Astrocyte of the hippocampus (primary cell): ENCODE measurements around the gene SAMM50.
A peak's percentile ranks its signal among the peaks of the same experiment; 100 is the strongest.

Source experiments
- DNase-seq: peaks from one replicate; pipeline ENCODE4 v3.0.0; 2011; ENCODE audit warnings: low read depth, low spot score

Gene SAMM50

DNA sequence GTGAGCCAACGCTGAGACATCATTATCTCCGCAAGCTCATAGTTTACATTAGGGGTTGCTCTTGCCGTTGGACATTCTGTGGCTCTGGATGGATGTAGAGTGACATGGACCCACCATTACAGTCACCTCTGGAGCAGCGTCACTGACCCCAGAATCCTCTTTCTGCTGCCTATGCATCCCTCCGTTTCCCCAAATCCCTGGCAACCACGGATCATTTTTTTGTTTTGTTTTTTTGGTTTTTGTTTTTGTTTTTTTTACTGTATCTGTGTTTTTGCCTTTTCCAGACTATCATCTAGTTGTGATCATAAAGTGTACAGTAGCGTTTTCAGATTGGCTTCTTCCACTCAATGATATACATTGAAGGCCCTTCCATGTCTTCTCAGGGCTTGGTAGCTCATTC, 72.8 kb downstream of the SAMM50 start:
- no peak for DNase-seq

DNA sequence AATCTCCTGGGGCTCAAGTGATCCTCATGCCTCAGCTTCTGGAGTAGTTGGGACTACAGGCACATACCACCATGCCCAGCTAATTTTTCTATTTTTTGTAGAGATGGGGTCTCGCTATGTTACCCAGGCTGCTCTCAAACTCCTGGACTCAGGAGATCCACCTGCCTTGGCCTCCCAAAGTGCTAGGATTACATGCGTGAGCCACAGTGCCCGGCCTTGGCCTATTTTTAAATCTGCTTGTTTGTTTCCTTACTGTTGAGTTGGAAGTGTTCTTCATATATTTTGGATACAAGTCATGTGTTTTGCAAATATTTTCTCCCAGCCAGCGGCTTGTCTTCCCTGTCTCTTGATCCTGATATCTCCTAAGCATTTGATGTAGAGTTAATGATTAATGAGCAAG, 73.8 kb downstream of the SAMM50 start:
- DNase-seq: no peak

DNA sequence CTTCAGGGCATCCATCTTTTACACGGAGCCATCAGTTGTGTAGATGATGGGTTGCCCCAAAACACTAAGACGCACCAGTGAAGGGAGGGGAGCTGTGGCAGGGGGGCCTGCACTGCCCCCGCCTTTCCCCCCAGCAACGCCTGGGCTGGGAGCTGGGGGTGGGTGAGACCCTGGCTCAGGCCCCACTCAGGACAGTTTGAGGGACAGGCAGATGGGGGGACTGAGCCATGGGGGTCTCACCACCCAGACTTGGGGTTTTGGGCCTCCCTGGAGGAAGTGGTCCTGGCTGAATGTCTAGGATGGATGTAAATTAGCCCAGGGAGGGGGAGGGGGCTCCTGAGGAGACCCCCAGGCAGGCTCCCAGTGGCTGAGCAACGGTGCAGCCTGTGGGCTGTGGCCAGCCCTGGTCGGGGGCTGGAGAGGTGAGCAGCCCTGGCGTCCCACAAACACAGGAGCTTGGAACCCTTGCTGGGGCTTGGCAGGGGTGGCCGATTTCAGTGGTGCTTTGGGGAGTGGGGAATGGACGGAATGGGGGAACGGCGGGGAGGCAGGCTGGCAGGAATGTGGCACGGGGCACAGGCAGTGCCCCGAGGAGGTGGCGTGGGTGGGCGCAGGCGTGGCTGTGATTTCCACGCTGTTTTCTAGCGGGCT, 74.9 kb downstream of the SAMM50 start:
- no peak for DNase-seq

DNA sequence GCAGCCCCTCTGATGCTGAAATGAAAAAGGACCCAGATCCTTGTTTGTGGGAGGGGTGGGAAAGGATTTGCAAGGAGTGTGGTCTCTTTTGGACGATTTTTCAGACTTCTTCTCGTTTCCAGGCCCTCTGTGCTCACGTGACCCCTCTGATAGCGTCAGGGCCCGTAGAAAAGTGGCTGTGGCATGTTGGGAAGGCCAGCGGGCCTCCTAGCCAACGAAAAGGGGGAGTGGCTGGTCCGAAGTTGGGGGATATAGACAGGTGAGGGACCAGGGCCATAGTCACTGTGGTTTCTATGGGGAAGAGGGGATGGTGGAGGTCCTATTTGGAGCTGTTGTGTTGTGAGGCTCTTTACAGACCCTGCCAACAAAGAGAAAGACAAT, 75.5 kb downstream of the SAMM50 start:
- DNase-seq: no peak

DNA sequence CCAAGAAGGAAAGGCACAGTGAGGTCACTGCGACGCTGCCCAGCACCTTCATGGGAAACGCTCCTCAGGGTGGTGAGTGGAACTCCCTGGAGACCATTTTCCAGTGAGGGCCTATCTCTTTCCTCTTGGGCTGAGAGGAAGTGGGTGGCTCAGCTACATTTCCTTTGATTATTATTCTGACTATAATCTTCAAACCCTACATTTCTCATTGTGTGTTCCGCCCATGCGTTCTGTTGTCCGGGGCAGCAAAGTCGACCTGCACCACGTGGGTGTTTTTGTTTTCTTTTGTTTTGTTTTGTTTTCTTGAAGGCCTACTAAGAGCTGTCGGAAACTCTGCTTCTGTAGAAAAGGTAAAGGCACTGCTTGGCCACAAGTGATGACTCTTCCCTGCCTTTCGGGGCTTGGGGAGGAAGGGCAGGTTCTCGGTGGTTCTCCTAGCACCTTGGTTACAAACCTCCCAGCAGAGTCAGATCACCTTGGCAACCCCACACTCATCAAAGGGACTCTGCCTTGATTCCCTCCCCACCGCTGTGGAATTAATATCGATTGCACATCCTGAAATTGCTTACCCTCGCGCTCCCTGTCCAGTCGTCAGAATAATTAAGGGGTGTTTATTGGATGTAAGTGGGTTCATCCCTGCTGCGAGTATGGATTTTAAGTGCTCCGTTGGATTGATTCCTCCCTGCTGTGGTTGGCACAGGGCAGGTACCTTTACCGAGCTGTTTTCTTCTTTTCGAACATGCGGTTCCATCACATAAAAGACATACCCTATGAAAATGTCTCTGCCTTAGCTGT, 76.1 kb downstream of the SAMM50 start:
- no peak for DNase-seq

DNA sequence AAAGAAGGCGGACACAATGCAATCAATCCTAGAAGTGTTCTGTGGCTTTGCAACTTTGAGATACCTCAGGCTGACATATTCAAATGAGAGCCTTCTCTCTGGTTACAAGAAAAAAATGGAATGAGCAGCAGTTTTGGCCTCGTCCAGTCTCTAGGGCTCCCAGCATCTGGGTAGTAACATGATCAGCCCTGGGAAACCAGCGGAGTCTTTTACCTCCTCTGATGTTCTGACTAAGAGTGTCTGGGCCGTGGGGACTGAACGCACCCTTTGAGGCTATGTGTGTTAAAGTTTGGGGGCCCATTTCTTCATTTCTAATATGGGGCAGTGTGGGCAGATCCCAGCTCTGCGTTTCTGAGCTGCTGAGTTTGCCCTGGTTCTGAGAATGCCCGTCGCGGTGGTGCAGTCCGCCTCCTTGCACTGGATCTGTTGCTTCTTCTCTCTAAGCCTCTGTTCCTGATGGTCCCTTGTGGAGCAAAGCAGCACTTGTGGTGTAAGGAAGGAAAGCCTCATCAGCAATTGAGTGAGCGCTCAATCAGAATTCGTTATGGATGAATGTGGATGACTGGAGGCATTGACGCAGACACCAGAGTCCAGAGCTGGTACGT, 77.0 kb downstream of the SAMM50 start:
- DNase-seq: peak; percentile 23

DNA sequence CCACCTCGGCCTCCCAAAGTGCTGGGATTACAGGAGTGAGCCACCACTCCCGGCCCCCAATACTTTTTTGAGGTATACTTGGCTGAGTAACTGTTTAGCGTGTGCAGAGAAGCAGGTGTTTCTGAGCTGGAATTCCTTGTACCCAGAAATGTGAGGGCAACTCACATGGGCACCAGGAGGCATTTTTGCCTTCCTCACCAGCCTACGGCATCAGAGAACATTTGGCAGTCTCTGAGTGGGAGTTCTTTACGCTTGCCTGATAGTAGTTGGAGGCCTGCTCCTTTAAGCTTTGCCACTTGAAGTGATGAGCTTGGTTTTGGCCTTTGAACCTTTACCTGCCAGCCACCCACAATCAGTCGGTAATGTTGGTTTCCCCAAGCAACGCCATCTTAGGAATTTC, 78.0 kb downstream of the SAMM50 start:
- no peak for DNase-seq

DNA sequence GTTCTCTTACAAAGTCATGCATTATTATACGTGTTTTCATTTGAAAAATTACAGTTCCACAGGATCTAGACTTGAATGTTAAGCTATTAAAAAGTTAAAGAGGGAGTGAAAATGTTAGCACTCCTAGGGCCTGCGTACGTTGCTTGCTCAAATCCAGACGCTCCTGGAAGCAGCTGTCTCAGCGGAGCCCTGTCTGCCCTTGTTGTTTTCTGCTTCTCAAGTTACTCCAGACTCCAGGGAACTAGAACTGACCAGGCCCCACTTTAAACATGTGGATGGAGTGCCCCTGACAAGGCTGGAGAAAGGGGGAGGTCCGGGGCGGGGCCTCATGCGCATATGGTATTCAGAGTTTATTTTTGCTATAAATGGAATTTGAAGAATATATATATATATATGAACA, 78.5 kb downstream of the SAMM50 start:
- DNase-seq: no peak

DNA sequence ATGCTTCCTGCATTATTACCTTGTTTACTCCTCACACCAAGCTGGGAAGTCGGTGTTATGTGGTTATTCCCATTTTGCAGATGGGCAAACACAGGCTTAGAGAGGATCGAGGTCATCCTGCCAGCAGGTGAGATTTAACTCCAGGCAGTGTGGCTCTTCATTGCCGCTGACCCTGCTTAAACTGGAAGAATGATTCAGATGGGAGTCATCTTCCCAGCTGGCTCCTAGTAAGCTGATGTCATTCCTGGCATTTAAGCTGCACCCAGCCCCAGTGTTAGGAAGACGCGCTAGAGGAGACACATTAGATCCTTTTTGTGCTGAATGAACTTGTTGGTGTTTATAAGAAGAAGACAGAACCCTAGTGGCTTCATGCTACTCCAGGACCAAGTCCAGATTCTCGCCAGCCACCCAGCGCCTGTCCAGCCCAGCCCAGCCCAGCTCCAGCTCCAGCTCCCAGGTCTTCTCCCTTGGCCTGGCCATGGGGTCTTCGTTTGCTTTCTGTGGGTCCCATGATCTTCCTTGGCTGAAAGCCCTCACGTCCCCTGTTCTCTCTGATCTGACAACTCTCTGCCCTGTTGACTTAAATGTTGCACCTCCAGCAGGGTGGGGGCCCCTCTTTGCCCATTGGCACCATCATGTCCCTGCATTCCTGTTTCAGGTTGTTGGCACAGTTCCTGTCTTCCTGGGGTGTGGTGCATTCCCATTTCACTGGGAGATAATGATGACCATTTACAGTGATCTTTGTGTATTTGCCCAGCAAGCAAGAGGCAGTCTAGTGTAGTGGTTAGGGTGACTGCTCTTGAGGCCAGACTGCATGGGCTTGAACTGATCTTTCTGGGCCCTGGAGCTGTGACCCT, 82.5 kb downstream of the SAMM50 start:
- peak; percentile 83 for DNase-seq

DNA sequence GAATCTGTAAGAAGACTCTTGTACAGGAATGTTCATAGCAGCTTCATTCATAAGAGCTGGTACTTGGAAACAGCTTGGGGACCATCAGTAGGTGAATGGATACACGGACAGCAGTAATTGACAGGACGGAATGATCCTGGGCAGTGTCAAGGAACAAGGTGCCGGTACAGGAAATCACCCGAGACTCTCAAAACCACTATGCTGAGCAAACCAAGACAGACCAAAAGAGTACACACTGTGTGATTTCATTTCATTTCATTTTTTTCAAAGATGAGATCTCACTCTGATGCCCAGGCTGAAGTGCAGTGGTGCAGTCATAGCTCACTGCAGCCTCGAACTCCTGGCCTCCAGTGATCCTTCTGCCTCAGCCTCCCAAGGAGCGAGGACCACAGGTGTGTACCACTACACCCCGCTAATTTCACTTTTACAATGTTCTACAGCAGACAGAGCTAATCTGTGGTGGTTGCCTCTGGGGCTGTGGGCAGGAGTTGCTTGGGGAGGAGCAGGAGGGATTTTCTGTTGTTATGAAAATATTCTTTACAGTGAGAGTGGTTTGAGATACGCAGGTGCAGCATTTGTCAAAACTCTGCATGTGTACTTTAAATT, 84.4 kb downstream of the SAMM50 start:
- DNase-seq: no peak

DNA sequence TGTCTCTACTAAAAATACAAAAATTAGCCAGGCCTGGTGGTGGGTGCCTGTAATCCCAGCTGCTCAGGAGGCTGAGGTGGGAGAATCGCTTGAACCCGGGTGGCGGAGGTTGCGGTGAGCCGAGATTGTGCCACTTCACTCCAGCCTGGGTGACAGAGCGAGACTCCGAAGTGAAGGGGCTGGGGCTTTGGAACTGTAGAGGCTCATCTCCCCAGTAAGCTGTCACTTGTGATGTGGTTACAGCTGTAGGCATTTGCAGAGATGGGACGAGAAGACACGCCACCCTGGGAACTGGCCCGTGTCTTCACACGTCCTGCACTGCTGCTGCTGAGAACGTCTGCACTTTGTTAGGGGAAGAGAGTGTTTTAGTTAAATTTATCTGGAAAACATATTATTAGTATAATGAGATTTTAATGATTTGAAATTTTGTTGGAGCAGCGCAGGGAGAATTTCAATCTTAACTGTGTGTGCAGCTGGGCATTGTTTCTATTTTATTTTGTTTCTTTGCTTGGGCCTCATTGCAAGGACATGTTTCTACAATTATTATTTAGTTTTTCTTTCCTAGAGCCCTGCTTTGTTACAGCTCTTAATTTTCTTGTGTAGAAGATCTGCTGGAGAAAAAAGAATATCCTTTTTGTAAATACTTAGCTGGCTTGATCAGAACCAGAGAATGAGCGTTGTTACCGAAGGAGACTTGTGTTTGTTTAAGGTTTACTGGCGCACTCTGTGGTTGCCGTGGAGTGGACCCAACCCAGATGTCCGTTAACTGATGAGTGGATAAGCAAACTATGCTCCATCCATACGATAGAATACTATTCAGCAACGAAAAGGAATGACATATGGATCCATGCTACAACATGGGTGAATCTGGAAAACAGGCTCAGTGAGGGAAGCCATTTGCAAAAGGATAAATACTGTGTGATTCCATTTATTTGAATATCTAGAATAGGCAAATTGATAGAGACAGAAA, 87.3 kb downstream of the SAMM50 start:
- no peak for DNase-seq

DNA sequence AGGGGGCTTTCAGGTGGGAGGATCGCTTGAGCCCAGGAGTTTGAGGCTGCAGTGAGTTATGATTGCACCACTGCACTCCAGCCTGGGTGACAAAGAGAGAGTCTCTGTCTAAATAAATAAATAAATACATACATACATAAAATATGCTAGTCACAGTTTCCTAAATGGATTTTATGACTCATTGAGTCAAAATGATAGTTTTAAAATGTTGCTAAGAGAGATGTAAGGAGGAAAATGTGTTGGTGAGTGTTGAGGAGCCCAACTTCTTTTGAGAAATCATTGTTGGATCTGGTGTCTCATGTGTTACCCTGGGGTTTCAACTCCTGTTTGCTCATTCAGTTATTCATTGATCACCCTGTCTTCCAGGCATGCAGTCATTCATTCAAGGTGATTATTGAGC, 89.9 kb downstream of the SAMM50 start:
- DNase-seq: no peak
